Measurements from ENCODE around the gene PKN2.
"Not testable (repeated sequence)": the region's sequence is repeated elsewhere in the genome, so short reads cannot be mapped to it uniquely, and the experiment has no call there.

PKN2 gene

DNA sequence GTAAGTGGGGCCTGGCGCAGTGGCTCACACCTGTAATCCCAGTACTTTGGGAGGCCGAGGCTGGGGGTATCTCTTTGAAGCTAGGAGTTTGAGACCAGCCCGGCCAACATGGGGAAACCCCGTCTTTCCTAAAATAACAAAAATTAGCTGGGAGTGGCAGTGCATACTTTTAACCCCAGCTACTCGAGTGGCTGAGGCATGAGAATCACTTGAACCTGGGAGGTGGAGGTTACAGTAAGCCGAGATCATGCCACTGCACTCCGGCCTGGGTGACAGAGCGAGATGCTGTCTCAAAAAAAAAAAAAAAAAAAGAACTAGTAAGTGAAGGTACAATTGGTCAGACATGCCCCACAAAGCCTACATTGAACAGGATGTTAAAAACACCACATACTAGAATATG lies 196.6 kb downstream of the PKN2 start:
- DNase-seq (ENCODE audit: low read depth): not testable (repeated sequence)

DNA sequence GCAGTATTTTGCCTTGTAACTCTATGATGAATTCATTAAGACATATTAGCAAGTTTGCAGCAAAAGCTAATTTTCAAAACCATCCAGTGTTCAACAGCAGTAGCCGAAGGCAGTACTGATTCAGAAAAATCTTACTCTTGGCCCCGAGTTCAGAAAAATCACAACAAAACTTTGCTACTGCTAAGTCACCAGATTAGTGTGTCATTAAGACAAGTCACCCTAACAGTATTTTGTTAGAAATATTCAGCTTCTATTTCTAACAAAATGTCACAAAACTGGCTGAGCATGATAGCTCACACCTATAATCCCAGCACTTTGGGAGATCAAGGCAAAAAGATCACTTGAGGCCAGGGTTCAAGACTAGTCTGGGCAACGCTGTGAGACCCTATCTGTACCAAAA lies 199.1 kb downstream of the PKN2 start:
- DNase-seq (ENCODE audit: low read depth): no peak
